HUES48 (cell line): ENCODE measurements around the gene KAT6B.
"Not testable (repeated sequence)": the region's sequence is repeated elsewhere in the genome, so short reads cannot be mapped to it uniquely, and the experiment has no call there.

Experiments used
- H3K27ac ChIP-seq: one replicate; pipeline ENCODE4 v1.7.0; 2013; ENCODE audit warnings: low read depth, low read length, inconsistent platforms
- H3K27me3 ChIP-seq: 2 replicates; pipeline ENCODE4 v1.6.1; 2013; ENCODE audit warnings: mild to moderate bottlenecking, low read length; ENCODE audit not compliant: control insufficient read depth, insufficient read depth
- H3K36me3 ChIP-seq: 2 replicates; pipeline ENCODE4 v1.6.1; 2013; ENCODE audit warnings: low read length; ENCODE audit not compliant: control insufficient read depth, insufficient read depth
- H3K4me1 ChIP-seq: 2 replicates; pipeline ENCODE4 v1.6.1; 2013; ENCODE audit warnings: mild to moderate bottlenecking, low read length; ENCODE audit not compliant: control insufficient read depth, insufficient read depth
- H3K4me3 ChIP-seq: 2 replicates; pipeline ENCODE4 v1.5.1; 2013; ENCODE audit warnings: mild to moderate bottlenecking, low read depth, low read length
- H3K9ac ChIP-seq: 2 replicates; pipeline ENCODE4 v1.6.1; 2013; ENCODE audit warnings: mild to moderate bottlenecking, low read depth, low read length, moderate library complexity
- H3K9me3 ChIP-seq: 2 replicates; pipeline ENCODE4 v1.6.1; 2013; ENCODE audit warnings: low read length; ENCODE audit not compliant: control insufficient read depth, insufficient read depth

Gene KAT6B

GRCh38 chr10:75042292-75042974, 216.0 kb downstream of the KAT6B start:
- H3K9ac ChIP-seq = no peak overlapping the region
- H3K27ac ChIP-seq = no peak overlapping the region
- peaks cover 13% of the 10 kb centered on the region for H3K27me3 ChIP-seq
- no peaks in the 10 kb centered on the region for H3K36me3 ChIP-seq
- H3K4me3 ChIP-seq = no peak overlapping the region
- H3K9me3 ChIP-seq = no peaks in the 10 kb centered on the region
- peaks cover 3% of the 10 kb centered on the region; the same call in 1 of the 2 replicates for H3K4me1 ChIP-seq

GRCh38 chr10:75043256-75044131, 217.1 kb downstream of the KAT6B start:
- Histone ChIP-seq H3K9me3 (no peaks in the 10 kb centered on the region), H3K9ac (no peak overlapping the region), H3K27me3 (peaks cover 13% of the 10 kb centered on the region), H3K36me3 (no peaks in the 10 kb centered on the region), H3K27ac (no peak overlapping the region), H3K4me1 (peaks cover 3% of the 10 kb centered on the region; the same call in 1 of the 2 replicates), H3K4me3 (peak overlapping the region; percentile 59; the same call in 1 of the 2 replicates)

- no peaks in the 10 kb centered on the region for H3K36me3 ChIP-seq
- H3K27ac ChIP-seq = no peak overlapping the region
- no peak overlapping the region for H3K9ac ChIP-seq
- peaks cover 12% of the 10 kb centered on the region for H3K27me3 ChIP-seq
- H3K9me3 ChIP-seq = no peaks in the 10 kb centered on the region
- no peaks in the 10 kb centered on the region for H3K4me1 ChIP-seq
- H3K4me3 ChIP-seq = no peak overlapping the region
Observed at GRCh38 chr10:75048669-75049098, 222.3 kb downstream of the KAT6B start.

GRCh38 chr10:75049316-75050148, 223.1 kb downstream of the KAT6B start:
- Histone ChIP-seq H3K27ac (no peak overlapping the region), H3K4me1 (no peaks in the 10 kb centered on the region), H3K9ac (no peak overlapping the region), H3K4me3 (no peak overlapping the region), H3K27me3 (peaks cover 4% of the 10 kb centered on the region; the same call in 1 of the 2 replicates), H3K9me3 (no peaks in the 10 kb centered on the region), H3K36me3 (no peaks in the 10 kb centered on the region)

- H3K4me1 ChIP-seq = no peaks in the 10 kb centered on the region
- no peaks in the 10 kb centered on the region for H3K9me3 ChIP-seq
- H3K36me3 ChIP-seq = no peaks in the 10 kb centered on the region
- no peak overlapping the region for H3K27ac ChIP-seq
- H3K27me3 ChIP-seq = no peaks in the 10 kb centered on the region
- no peak overlapping the region for H3K4me3 ChIP-seq
- H3K9ac ChIP-seq = no peak overlapping the region
Observed at GRCh38 chr10:75050149-75050919, 223.9 kb downstream of the KAT6B start.

- H3K9me3 ChIP-seq = no peaks in the 10 kb centered on the region
- no peaks in the 10 kb centered on the region for H3K4me1 ChIP-seq
- no peaks in the 10 kb centered on the region for H3K27me3 ChIP-seq
- H3K9ac ChIP-seq = no peak overlapping the region
- no peak overlapping the region for H3K4me3 ChIP-seq
- H3K27ac ChIP-seq = no peak overlapping the region
- no peaks in the 10 kb centered on the region for H3K36me3 ChIP-seq
Observed at GRCh38 chr10:75051308-75051707, 224.9 kb downstream of the KAT6B start.

- H3K9me3 ChIP-seq, H3K4me3 ChIP-seq, H3K36me3 ChIP-seq, H3K27ac ChIP-seq, H3K9ac ChIP-seq, H3K27me3 ChIP-seq, H3K4me1 ChIP-seq: not testable (repeated sequence)
Observed at GRCh38 chr10:75055896-75056406, 229.6 kb downstream of the KAT6B start.

- Histone ChIP-seq H3K9ac (no peak overlapping the region), H3K36me3 (no peaks in the 10 kb centered on the region), H3K4me3 (no peak overlapping the region), H3K9me3 (no peaks in the 10 kb centered on the region), H3K4me1 (no peaks in the 10 kb centered on the region), H3K27me3 (no peaks in the 10 kb centered on the region), H3K27ac (no peak overlapping the region)
Observed at GRCh38 chr10:75057680-75058079, 231.3 kb downstream of the KAT6B start.

- Histone ChIP-seq H3K4me1 (no peaks in the 10 kb centered on the region), H3K4me3 (no peak overlapping the region), H3K27ac (no peak overlapping the region), H3K36me3 (no peaks in the 10 kb centered on the region), H3K27me3 (no peaks in the 10 kb centered on the region), H3K9me3 (no peaks in the 10 kb centered on the region), H3K9ac (no peak overlapping the region)
Observed at GRCh38 chr10:75058161-75058560, 231.8 kb downstream of the KAT6B start.
